Limb (tissue), 2 donors: ENCODE measurements around the gene BMERB1.
"Not testable (repeated sequence)": the region's sequence is repeated elsewhere in the genome, so short reads cannot be mapped to it uniquely, and the experiment has no call there.

Experiments used
- DNase-seq, 2 donors: peaks; one replicate each; pipeline ENCODE4 v3.0.0-alpha.2; 2016; ENCODE audit errors: extremely low spot score in 2 of 2

BMERB1 gene

DNA sequence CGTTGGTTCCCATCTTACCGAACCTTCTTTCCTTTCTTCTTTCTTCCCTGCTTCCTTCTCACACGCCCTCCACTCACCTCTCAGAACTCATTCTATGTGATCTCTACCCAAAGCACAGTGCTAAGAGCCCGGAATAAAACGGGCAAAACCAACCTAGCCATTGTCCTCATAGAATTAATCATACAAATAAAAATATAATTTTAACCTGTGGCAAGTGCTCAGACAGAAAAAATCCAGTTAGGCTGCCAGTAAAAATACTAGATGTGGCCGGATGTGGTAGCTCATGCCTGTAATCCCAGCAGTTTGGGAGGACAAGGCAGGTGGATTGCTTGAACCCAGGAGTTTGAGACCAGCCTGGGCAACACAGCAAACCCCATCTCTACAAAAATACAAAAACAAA lies 27.0 kb downstream of the BMERB1 start:
- DNase-seq: no peak

DNA sequence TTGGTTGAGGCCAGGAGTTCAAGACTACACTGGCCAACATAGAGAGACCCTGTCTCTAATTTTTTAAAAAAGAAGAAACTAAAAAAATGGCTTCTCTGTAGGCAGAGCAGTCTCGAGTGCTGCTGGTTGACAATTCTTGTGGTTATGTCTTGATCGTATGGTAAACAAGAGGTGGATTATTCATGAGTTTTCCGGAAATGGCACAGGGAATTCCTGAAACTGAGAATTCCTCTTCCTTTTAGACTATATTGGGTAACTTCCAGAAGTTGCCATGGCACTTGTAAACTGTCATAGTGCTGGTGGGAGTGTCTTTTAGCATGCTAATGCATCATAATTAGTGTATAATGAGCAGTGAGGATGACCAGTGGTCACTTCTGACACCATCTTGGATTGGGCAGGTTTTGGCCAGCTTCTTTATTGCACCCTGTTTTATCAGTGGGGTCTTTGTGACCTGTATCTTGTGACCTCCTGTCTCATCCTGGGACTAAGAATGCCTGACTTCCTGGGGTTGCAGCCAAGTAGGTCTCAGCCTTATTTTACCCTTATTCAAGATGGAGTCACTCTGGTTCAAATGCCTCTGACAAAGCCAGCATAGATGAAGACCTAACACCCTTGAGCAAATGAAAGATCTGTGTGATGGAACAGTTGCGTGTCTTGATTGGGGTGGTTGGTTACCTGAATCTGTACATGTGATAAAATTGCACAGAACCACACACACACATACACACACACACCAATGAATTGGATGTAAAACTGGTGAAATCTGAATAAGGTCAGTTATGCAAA lies 30.2 kb downstream of the BMERB1 start:
- no peak for DNase-seq

DNA sequence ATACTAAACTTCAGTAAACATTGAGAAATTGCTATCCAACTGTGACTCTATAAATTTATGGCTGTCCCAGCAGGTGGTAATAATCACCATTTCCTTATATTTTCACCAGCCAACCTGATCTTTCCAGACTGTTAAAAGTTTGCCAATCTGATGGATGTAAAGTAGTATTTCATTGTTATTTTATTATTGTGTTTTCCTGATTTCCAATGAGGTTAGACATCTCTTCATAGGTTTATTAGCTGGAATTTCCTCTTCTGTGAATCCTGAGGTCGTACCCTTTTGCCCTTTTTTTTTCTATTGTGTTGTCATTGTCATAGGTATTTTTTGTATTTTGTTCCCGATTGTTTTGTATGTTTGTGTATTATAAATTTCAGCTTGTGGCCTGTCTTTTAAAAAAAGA lies 31.7 kb downstream of the BMERB1 start:
- DNase-seq: no peak

DNA sequence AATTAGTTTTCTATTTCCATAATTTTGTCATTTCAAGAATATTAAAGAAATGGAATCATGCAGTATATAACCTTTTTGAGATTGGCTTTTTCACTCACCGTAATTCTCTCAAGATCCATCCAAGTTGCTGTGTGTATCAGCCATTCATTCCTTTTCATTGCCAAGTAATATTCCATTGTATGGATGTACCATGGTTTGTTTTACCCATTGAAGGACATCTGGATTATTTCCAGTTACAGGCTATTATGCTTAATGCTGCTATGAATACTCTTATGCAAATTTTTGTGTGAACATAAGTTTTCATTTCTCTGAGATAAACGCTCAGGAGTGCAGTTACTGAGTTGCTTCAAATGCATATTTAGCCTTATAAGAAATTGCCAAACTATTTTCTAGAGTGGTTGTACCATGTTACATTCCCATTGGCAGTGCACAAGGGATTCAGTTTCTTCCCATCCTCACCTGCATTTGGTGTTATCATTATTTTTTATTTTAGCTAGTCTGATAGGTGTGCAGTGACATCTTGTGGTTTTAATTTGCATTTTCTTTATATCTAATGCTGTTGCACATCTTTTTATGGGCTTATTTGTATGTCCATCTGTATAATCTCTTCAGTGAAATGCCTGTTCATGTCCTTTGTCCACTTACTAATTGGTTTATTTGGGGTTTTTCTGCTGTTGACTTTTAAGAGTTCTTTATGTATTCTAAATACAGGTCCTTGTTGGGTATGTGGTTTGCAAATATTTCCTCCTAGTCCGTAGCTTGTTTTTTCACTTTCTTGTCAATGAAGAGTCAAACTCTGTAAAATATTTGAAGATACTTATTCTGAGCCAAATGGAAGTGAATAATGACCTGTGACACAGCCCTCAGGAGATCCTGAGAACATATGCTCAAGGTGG lies 32.7 kb downstream of the BMERB1 start:
- DNase-seq: no peak

DNA sequence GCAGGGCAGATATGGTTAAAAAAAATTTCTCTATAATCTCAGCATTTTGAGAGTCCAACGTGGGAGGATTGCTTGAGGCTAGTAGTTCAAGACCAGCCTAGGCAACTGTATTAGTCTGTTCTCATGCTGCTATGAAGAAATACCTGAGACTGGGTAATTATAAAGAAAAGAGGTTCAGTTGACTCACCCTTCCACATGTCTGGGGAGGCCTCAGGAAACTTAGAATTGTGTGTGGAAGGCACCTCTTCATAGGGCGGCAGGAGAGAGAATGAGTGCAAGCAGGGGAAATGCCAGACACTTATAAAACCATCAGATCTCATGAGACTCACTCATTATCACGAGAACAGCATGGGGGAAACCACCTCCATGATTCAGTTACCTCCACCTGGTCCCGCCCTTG lies 42.6 kb downstream of the BMERB1 start:
- not testable (repeated sequence) for DNase-seq

DNA sequence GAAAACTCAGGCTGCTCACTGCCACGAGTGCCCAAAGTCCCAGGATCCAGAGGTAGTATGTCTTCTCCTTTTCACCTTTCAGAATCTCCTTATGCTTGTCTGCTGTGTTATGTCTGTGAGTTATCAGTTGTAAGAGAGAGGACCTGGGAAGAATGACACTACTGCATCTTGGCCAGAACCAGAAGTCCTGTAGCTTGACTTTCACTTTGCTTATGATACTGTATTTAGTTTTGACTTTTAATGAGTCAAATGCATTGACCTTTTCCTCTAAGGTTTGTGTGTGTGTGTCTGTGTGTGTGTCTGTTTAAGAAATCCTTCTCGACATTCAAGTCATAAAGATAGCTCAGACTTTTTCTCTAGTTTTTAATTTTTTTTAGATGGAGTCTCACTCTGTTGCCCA lies 43.4 kb downstream of the BMERB1 start:
- no peak for DNase-seq

DNA sequence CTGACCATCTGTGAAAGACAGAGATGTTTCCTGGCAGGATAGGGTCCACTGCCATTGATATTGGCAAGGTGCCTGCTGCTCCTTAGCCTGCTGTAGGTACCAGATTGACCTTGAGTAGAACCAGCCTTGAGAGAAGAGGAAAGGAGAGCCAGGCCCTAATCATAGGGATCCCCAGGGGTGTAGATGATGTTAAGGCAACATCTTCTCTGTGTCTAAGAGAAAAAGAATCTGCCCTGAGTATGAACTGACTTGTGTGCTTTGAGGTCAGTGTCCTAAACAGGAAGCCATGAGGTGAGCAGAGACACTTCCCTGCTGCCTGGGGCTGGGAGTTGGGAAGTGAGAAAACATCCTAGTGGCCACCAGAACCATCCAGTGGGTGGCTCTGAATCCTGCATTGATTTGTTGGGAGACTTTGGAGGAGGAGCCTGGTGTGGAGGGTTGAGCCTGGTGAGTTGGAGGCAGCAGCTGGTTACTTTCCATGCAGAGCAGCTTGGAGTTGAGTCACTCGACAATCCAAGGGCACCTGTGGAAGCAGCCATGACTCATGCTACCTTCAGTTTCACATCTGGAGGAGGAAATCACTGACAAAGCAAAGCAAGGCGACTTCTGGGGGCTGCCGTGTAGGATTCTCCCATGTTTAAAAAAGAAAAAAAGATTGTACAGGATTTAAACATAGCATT lies 47.8 kb downstream of the BMERB1 start:
- DNase-seq: no peak

DNA sequence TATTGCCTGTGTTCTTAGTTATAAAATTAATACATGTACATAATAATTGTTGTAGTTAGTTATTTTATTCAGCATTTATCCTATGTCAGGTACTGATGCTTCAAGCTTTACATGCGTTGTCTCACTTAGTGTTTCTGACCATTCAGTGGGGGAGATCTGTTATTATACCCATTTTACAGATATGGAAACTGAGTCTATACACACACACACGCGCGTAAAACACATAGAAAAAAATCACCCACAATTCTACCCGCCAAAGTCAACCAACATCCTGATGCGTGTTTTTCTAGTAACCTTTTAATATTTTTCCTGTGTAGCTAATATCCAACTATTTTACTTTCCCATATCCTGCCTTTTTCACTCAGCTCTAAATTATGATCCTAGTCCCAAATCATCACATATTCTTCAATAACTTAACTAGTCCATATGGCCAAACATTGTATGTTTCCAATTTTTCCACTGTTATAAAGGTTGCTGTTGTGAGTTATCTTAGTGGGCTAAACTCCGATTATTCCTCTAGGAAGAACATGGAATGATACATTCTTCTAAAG lies 48.4 kb downstream of the BMERB1 start:
- no peak for DNase-seq

DNA sequence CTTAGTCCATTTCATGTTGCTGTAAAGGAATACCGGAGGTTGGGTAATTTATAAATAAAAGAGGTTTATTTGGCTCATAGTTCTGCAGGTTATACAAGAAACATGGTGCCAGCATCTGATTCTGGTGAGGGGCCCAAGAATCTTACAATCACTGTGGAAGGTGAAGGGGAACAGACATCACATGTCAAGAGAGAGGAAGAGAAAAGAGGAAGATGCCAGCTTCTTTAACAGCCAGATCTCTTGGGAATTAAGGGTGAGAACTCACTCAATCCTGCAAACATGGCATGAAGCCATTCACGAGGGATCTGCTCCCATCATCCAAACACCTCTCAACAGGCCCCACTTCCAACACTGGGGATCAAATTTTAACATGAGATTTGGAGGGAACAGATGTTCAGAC lies 49.5 kb downstream of the BMERB1 start:
- DNase-seq: no peak

DNA sequence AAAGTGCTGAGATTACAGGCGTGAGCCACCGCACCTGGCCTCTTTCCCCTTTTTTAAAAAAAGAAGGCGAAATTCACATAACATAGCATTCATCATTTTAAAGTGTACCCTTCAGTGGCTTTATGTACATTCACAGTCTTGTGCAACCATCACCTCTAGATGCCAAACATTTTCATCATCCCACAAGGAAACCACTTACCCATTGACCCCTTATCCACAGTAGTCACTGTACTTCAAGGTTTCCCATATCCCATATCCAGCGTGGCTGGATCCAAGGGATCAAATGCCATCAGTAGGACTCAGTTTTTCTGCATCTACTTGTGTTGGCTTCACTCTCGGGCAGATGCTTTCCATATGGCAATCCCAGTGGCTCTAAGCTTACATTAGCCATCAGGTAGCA lies 50.3 kb downstream of the BMERB1 start:
- DNase-seq: no peak

DNA sequence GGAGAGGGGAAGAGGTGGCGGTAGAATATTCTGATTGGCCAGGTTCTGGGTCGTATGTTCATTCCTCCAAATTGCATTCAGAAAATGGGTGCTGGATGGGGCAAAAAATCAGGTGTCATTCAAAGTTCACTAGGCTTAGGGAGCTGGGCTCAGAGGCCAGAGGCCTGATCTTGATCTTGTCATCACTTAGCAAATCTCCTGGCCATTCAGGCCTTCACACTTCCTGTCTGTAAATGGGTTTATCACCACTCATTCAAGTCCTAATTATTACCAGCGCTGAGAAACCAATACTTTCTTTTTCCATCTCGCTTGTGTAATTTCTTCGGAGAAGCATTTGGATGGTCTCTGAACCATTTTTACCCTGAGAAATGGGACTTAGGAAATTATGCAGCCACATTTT lies 50.8 kb downstream of the BMERB1 start:
- no peak for DNase-seq

DNA sequence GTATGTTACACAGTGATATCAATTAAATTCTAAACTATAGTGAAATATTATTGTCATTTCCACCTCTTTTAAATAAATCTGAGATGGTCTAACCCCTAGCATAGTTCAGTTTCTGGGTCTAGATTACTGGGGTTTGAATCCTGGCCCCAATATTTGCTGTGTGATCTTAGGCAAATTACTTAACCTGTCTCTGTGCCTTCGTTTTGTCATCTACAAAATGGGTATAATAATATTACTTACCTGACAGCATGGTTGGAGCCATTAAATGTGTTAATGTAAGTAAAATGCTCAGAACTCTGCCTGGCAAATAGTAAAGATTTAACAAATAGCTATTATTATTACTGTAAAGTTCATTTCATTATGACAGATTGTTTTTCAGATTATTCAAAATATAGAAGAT lies 52.3 kb downstream of the BMERB1 start:
- no peak for DNase-seq

DNA sequence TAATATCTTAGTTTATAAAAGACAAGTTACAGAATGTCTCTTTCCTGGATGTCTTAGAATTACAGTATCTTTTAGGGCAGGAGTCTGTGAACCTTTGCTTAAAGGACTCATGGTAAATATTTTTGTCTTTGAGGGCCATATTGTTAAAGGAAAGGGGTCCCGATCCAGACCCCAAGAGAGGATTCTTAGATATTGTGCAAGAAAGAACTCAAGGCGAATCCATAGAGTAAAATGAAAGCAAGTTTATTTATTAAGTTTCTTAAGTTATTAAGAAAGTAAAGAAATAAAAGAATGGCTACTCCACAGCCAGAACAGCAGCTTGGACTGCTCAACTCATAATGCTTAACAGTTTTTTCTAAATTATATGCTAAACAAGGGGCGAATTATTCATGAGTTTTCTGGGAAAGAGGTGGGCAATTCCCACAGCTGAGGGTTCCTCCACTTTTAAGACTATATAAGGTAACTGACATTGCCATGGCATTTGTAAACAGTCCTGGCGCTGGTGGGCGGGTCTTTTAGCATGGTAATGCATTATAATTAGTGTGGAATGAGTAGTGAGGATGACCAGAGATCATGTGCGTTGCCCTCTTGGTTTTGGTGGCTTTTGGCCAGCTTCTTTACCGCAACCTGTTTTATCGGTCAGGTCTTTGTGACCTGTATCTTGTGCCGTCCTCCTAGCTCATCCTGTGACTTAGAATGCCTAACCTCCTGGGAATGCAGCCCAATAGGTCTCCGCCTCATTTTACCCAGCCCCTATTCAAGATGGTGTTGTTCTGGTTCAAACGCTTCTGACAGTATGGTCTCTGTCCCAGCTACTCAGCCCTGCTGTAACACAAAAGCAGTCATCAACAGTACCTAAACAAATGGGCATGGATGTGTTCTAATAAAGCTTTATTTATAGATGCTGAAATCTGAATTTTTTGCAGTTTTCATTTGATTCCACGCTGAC lies 53.2 kb downstream of the BMERB1 start:
- DNase-seq: no peak

DNA sequence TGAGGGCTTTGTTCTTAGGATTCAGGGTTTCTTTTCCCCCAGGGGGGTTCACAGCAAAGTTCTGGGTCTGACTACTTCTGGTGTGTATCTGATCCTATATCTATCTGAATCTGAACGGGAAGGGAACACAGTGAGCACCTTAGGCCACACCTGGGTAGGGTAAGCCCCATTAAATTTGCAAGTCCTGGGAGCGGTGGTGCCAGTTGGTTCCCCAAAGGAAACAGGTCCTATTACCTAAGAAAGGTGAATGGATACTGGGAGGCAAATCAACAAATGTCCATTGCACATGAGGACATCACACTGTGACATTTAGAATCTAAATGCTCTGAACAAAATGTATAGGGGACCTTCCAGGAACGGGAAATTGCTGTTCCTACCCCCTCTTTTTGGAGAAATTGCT lies 54.6 kb downstream of the BMERB1 start:
- DNase-seq: no peak

DNA sequence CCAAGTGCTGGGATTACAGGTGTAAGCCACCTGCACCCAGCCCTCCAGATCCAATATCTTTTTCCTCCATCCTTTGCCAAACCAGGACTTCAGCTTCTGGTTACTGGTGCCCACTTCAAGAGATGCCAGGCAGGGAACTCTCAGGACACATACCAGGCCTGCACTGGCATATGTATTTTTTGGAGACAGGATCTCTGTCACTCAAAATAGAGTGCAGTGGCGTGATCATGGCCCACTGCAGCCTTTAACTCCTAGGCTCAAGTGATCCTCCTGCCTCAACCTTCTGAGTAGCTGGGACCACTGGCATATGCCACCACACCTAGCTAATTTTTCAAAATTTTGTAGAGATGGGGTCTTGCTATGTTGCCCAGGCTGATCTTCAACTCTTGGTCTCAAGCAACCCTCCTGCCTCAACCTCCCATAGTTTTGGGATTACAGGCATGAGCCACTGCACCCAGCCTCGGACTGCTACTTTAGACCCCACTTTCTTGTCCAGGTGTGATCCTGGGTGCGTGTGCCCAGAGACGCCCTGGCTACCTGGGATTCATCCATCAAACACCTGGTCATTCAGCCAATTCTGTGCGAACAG lies 55.8 kb downstream of the BMERB1 start:
- no peak for DNase-seq

DNA sequence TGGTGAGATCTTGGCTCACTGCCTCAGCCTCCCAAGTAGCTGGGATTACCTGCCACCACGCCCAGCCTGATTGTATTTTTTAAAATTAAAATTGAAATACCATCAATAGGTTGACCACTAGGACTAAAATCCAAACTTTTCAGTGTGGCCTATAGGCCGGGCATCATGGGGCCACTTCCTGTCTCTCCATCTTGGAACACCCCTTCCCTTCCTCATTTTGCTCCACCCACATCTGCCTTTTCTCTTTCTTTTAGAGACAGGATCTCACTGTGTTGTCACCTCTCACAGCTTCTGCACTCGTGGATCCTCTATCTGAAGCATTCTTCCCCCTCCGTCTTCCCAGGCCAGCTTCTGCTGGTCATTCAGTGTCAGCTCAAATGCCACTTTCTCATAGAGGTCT lies 57.0 kb downstream of the BMERB1 start:
- DNase-seq: no peak

DNA sequence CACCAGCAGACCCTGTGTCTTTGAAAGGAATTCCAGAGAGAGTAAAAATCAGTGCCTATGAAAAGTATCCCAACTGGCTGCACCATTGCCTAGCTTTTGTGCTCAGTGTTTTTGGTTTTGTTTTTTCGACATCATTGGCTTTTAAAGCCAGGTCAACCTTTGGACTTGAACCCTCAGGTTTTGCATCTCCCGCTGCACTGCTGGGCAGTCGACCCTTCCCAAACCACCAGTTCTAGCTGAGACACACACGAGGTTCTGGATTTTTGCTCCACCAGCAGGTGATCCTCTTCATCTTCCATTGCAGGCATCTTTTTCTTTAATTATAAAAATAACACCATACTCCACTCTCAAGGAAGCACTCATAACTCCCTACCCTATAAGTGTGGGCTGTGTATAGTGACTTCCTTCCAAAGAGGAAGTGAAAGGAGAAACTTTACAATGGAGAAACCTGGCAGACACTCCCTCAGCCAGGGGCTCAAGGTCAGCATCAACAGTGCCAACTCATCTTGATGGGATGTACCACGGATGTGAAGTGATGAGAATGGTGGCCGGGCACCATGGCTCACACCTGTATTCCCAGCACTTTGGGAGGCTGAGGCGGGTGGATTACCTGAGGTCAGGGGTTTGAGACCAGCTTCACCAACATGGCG lies 57.8 kb downstream of the BMERB1 start:
- no peak for DNase-seq

DNA sequence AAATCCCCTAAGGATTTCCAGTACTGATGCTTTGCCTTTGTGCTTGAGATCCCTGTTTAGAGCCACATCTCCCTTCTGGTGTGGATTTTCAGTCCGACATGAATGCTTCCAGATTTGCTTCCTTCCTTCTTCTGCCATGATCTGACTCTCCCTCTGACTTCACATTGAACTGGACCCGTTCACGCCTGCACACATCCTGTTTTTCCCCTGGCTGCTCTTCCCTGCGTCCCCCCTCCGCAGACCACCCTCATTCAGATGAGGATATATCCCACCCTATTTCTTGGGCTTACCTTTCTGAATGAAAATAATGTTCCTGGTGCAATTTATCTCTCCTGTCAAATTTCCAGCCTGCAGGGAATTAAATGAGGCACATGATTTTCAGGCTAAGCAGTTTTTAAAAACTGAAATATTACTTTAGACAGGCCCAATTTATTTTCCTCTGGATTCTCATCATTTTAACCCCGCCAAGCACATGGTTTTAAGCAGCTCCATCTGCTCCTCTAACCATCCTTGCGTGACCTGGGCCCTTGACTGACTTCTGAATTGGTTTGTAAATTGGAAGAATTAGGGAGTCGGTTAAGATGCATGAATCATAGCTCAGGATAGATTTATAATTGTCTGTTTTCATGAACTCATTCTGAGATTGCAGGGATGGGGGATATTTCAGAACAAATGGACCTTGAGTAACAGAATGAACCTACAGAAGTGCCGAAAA lies 59.2 kb downstream of the BMERB1 start:
- DNase-seq: peak in 1 of 2 donors; percentile 51

DNA sequence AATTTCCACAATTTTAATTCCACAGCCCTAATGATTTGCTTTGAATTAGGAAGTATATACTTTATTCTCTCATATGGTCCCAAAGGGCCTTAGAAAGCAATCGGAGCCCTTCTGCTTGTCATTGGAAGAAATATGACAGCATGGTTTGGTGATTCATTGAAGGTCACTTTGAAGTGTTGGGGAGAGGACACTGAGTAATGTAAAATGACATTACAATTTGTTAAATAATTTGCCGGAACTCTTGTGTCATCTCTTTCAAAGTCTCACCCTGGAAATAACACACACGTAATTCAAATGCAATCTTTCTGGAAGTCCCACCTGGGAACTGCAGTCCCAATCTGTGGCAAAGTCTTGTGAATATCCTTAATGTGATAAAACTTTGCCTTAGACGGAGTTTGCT lies 59.8 kb downstream of the BMERB1 start:
- no peak for DNase-seq
